Measurements from ENCODE around the gene CAMSAP2.
A peak's percentile ranks its signal among the peaks of the same experiment; 100 is the strongest.

Gene CAMSAP2, protein sequence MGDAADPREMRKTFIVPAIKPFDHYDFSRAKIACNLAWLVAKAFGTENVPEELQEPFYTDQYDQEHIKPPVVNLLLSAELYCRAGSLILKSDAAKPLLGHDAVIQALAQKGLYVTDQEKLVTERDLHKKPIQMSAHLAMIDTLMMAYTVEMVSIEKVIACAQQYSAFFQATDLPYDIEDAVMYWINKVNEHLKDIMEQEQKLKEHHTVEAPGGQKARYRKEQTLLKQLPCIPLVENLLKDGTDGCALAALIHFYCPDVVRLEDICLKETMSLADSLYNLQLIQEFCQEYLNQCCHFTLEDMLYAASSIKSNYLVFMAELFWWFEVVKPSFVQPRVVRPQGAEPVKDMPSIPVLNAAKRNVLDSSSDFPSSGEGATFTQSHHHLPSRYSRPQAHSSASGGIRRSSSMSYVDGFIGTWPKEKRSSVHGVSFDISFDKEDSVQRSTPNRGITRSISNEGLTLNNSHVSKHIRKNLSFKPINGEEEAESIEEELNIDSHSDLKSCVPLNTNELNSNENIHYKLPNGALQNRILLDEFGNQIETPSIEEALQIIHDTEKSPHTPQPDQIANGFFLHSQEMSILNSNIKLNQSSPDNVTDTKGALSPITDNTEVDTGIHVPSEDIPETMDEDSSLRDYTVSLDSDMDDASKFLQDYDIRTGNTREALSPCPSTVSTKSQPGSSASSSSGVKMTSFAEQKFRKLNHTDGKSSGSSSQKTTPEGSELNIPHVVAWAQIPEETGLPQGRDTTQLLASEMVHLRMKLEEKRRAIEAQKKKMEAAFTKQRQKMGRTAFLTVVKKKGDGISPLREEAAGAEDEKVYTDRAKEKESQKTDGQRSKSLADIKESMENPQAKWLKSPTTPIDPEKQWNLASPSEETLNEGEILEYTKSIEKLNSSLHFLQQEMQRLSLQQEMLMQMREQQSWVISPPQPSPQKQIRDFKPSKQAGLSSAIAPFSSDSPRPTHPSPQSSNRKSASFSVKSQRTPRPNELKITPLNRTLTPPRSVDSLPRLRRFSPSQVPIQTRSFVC (N-terminal part only)

DNA sequence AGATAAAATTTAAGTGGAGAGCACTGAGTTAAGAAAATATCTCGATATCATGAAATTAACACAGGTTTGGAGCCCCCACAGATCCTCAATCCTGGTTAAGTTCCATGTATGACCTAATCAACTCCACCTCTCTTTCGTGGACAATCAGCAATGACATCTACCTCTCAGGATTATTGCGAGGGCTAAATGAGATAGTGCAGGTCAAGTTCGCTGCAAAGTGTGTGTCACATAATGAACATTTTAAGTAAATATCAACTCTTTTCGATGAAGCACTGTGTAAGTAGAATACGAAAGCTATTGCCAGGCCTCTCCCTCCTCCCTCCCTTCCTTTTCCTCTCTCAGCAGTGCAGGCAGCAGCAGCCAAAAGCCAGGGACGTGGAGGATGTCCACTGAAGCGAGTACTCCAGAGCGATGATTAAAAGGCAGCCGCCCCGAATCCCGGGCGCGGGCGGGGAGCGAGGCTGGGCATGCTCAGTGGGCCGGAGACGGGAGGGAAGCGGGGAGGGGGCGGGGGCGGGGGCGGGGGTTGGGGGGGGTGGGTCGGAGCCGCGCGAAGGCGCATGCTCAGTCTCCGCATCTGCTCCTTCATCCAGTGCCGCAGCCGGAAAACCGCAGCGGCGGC, at the start of gene CAMSAP2:
TSS of gene CAMSAP2 (plus strand) at position 567 of the 622 bp plus-strand sequence. CDS start 935 bp downstream, outside the sequence.
- DNase-seq (ENCODE audit: low read depth, low spot score), result no peak

DNA sequence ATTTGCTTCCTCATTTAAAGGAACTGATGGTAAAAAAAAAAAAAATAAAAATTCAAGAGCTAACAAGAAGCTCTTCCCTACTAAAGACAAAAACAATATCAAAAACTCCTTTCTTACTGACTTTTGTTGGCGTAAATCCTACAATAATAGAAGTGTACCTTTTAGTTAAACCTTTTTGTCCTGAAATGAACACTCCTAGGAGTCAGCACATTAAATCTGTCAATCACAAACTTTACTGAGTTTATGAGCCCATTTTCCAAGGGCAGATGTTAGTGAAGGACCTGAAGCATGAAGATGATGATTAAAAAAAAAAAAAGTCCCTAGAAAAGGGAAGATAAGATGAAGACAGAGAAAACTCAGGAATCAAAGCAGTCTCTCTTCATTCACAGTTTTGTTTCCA, 46.4 kb upstream of the CAMSAP2 start:
- DNase-seq (ENCODE audit: low read depth, low spot score), result no peak

DNA sequence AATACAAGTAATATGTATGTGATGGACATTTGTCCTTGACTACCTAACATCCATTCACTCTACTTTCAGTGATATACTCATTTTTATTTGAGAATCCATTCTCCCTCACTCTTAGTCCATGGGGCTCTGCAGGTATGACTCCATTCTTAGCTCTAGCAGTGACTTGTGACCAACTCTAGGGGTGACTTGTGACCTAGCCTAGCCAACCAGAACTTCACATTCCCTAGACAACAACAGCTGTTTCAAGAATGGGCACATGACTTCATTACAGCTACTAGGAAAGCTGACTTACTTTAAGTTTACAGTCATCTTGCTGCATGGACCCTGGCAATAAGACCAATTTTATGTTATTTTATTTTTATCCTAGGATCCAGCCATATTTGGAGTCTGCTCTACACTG, 45.4 kb upstream of the CAMSAP2 start:
- no peak for DNase-seq (ENCODE audit: low read depth, low spot score)

GRCh38 chr1:200694738-200695137, 44.0 kb upstream of the CAMSAP2 start:
- no peak for DNase-seq (ENCODE audit: low read depth, low spot score)

- peak; percentile 56 for DNase-seq (ENCODE audit: low read depth, low spot score)
Measured at GRCh38 chr1:200699871-200700270, 38.8 kb upstream of the CAMSAP2 start.

DNA sequence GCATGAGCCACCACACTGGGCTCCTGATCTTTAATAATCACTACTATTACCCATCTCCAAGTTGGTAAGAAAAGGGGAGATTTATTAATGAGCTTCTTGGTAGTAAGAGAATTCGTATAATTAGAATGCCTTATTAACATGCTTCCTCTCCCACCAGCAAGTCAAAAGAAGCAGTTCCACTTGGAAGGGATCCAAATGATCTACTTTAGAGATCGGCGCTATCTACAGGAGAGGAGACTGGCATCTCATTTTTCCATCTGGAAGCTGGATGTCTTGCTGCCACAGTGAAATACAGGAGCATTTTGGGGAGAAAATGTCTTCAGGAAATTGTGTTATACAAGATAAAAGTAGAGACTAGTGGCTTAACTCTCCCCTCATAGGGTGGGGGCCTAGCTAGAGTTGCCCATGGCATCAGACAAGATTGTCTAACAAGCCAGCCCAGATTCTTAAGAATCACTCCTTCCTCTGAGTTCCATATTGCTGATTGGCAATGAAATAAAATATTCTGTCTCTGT, 33.6 kb upstream of the CAMSAP2 start:
- DNase-seq (ENCODE audit: low read depth, low spot score), result no peak

DNA sequence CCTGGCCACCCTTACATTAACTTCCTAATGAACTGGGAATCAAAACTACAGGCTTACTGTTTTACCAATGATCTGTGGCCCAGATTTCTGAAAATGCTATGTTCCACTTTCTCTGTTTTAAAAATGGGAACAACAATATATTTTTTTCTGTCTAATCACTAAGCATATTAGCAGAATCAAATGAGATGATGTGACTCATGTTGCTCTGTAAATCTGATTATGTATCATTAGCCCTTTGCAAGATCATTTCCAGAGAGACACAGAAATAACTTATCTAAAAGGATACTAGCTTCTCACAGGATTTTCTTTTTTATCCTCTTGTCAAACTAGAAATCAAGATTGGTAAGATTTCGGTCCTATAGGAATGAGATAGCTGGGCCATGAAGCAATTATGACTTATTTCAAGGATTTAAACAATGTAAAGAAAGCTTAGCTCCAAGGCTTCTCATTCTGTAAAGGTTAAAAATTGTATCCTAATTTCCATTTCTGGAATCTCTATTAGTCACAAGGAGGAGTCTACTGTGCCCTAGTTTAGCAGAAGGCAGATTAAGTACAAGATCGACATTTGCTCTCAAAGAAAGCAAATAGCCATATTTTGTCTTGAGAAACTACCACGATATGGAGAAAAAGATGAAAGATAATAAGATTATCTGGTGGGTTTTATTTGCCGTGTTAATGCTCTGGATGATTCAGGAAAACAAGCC, 32.4 kb upstream of the CAMSAP2 start:
- no peak for DNase-seq (ENCODE audit: low read depth, low spot score)

- DNase-seq (ENCODE audit: low read depth, low spot score), result no peak
Measured at GRCh38 chr1:200707116-200707515, 31.6 kb upstream of the CAMSAP2 start.

- no peak for DNase-seq (ENCODE audit: low read depth, low spot score)
Measured at GRCh38 chr1:200708161-200708560, 30.5 kb upstream of the CAMSAP2 start.

DNA sequence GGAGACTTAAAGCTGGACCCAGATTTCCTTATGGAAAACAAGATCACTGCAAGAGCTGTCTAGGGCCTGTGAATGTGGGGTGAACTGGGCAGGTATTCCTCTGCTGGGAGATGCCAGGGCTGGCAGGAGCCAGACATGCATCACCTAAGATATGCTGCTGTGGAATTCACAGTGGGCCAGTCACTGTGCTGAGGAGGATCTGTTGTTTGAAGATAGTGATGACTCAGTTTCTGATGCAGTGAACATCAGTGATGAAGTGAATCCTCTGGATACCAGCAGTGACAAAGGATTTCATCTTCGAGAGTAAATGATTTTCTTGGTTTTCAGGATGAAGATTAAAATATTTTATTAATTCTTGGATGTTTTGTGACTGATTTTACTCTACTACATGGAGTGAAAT, 29.9 kb upstream of the CAMSAP2 start:
- DNase-seq (ENCODE audit: low read depth, low spot score), result no peak

- DNase-seq (ENCODE audit: low read depth, low spot score), result no peak
Measured at GRCh38 chr1:200710166-200710565, 28.5 kb upstream of the CAMSAP2 start.

- DNase-seq (ENCODE audit: low read depth, low spot score), result no peak
Measured at GRCh38 chr1:200714504-200715187, 24.0 kb upstream of the CAMSAP2 start.

- DNase-seq (ENCODE audit: low read depth, low spot score), result no peak
Measured at GRCh38 chr1:200720199-200720598, 18.5 kb upstream of the CAMSAP2 start.

GRCh38 chr1:200724064-200724463, 14.6 kb upstream of the CAMSAP2 start:
- no peak for DNase-seq (ENCODE audit: low read depth, low spot score)

GRCh38 chr1:200727257-200727656, 11.4 kb upstream of the CAMSAP2 start:
- no peak for DNase-seq (ENCODE audit: low read depth, low spot score)

- DNase-seq (ENCODE audit: low read depth, low spot score), result no peak
Measured at GRCh38 chr1:200729863-200730262, 8.8 kb upstream of the CAMSAP2 start.

- no peak for DNase-seq (ENCODE audit: low read depth, low spot score)
Measured at GRCh38 chr1:200731654-200732332, 6.9 kb upstream of the CAMSAP2 start.

DNA sequence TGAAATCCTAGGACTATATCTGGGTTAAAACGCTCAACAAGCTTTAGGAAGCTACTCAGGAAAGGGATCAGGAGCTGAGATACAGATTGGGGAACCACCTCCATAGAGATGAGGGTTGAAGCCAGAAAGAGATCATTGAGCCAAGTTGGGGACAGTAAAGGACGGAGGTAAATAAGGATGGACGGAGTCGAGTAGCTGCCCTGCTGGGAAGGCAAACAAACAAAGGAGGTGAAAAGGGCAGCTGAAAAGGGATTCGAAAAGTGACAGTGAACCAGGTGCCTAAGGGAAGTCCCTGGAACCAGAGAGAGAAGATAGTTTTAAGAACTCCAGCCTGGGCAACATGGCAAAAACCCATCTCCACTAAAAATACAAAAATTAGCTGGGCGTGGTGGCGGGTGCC, 6.3 kb upstream of the CAMSAP2 start:
- no peak for DNase-seq (ENCODE audit: low read depth, low spot score)

GRCh38 chr1:200733907-200734306, 4.8 kb upstream of the CAMSAP2 start:
- DNase-seq (ENCODE audit: low read depth, low spot score), result no peak

All from iPS DF 19.7 (cell line).